ENCODE measurements around the gene ELL3. TPM values are rescaled to one million over a fixed set of nuclear protein-coding genes. Genes with fewer than 3 reads are reported as not detected.

ELL3 gene
- total RNA-seq, 4 donors from 2014 or later = 2.6 to 4.4 (median 3.1) TPM

DNA sequence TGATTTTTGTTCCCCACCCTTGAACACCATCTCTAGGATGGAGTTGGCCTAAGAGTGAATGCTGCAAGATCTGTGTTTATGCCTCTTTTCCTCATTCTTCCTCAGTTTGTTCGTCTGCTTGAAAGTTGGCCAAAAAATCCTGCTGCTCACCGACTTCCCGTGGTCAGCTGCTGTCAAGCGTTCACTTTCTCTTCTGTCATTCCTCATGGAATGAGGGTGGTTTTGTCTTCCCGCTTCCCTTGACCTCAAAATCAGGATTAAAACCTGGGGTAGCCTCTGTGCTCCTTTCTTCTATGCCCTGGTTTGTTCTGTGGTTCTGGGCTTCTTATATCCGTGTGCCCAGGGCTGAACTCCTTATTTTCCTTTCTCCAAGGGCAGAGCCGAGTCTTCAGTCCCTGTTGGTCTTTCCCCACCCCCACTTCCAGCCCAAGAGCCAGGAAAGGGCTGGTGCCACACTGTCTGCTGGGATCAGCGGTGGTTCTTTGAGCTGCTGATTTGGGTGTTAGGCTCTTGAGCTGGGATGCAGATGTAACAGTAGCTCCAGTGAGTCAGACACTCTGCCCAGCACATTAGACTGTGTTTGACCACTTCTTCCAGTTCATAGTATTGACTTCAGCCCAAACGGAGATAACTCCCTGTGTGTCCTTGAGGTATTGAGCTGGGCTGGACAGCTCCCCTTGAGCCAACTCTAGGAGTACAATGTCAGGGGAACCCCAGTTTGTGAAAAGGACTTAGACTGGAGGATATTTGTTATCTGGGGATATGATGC lies 17.7 kb upstream of the ELL3 start:
- TF ChIP-seq CTCF (IDR thresholded peaks at IDR 0.05; ENCODE audit: low read depth) = no peak

GRCh38 chr15:43793647-43794046 lies 16.9 kb upstream of the ELL3 start:
- TF ChIP-seq CTCF (IDR thresholded peaks at IDR 0.05; ENCODE audit: low read depth) = no peak

- TF ChIP-seq CTCF (IDR thresholded peaks at IDR 0.05; ENCODE audit: low read depth) = no peak
Measured at GRCh38 chr15:43792761-43793476, 16.2 kb upstream of the ELL3 start.

DNA sequence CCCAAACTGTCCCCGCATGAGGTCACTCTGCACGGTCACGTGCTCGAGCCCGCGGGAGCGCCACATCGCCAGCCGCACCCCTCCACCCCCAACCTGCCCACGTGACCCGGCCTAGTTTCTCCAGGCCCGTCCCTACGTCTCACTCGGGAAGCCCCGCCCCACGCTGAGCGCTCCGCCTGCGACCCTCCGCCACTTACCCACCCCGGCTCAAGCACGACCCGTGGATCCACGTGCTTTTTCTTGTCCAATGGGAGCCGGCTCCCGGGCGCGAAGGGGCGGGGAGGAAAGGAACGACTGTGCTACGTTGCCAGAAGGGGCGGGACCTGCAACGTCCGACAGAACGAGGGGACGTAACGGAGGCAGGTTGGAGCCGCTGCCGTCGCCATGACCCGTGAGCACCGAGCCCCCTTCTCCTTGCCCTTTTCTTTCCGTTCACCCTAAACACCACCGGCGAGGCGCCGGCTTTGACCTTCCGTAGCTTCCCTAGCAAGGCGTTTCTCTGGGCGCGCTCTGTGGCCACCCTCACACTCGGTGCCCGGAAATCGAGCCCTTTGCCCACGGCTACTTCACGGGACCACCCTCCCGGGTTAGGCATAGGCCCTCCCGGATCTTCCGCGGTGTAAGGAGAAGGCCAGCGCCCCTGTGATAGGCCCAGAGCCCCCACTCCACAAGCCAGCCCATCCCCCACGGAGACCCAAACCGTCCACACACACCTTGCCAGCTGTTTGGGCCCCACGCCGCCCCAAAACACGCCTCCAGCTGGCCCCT lies 15.4 kb upstream of the ELL3 start, which contains the start of gene SERF2:
SERF2 (plus strand) TSS at position 328 of the 768 bp plus-strand sequence; CDS start at position 385, 57 bp downstream.
- TF ChIP-seq CTCF (IDR thresholded peaks at IDR 0.05; ENCODE audit: low read depth) = no peak

GRCh38 chr15:43789409-43789808 lies 12.6 kb upstream of the ELL3 start:
- TF ChIP-seq CTCF (IDR thresholded peaks at IDR 0.05; ENCODE audit: low read depth) = no peak

DNA sequence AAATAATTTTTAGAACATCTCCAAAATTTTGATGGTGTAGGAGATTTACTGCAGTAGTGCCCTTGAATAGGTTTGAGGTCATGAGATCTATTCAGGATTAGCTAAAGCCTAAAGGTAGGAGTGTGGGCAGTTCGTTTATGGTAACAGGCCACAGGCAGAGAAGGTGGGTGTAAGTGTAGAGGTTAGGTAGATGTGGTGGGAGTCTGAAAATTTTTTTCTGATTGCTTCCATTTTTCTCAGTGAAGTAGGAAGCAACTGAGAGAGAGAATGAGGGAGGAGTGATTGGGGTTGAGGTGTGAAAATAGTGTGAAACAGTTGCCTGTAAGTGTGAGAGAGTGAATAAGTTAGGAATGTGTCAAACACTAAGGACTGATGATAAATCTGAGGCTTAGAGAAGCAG lies 2.2 kb upstream of the ELL3 start:
- no peak for TF ChIP-seq CTCF (IDR thresholded peaks at IDR 0.05; ENCODE audit: low read depth)

All from subcutaneous adipose tissue (tissue), 4 donors.